Right lobe of liver (tissue), 6 donors: Measurements from ENCODE around the gene RGS1. TPM values are rescaled to one million over a fixed set of nuclear protein-coding genes. Genes with fewer than 3 reads are reported as not detected.

Experiments
- ATAC-seq, 4 donors: fragments of 200-7000 bp; cut with Tn5 transposase; one replicate each; pipeline ENCODE4 v1.9.1; 2020; ENCODE audit warnings: mild to moderate bottlenecking in 4 of 4, moderate library complexity in 4 of 4
- DNase-seq, 3 donors: peaks; one replicate each; pipeline ENCODE4 v3.0.0-alpha.2; 2020
- H3K27ac ChIP-seq, 3 donors: fragments of 200-600 bp; one replicate each; pipeline ENCODE4 v1.8.0; 2022
- H3K27me3 ChIP-seq, 2 donors: fragments of 200-600 bp; one replicate each; pipeline ENCODE4 v1.8.0; 2022
- H3K36me3 ChIP-seq, 4 donors: fragments of 200-600 bp; sonication (generic) in 1 of 4; one replicate each; pipeline versions ENCODE4 v1.5.1 to v1.8.0; 2017 to 2022; ENCODE audit warnings: control low read depth in 1 of 4
- H3K4me1 ChIP-seq, 4 donors: fragments of 200-600 bp; sonication (generic) in 1 of 4; one replicate each; pipeline versions ENCODE4 v1.5.1 to v1.8.0; 2017 to 2022; ENCODE audit warnings: control low read depth in 1 of 4
- H3K4me3 ChIP-seq, 3 donors: fragments of 200-600 bp; one replicate each; pipeline ENCODE4 v1.8.0; 2022
- H3K9me3 ChIP-seq, 4 donors: fragments of 200-600 bp; sonication (generic) in 1 of 4; one replicate each; pipeline versions ENCODE4 v1.5.1 to v1.8.0; 2017 to 2022; ENCODE audit warnings: control low read depth in 1 of 4
- CTCF ChIP-seq, 4 donors: fragments of 200-600 bp in 3 of 4; fragments of 450-650 bp in 1 of 4; IDR thresholded peaks; one replicate each; pipeline versions ENCODE4 v1.5.1 to v1.8.0; 2016 to 2022; ENCODE audit warnings: antibody characterized with exemption in 4 of 4, mild to moderate bottlenecking in 2 of 4
- POLR2A ChIP-seq: fragments of 450-650 bp; IDR thresholded peaks from one replicate; pipeline ENCODE4 v1.6.1; 2017; ENCODE audit warnings: antibody characterized with exemption, mild to moderate bottlenecking
- WGBS: methylation state at CpG from one replicate; pipeline ENCODE4 v1.1.6; 2018; ENCODE audit warnings: low coverage, low lambda C conversion rate; ENCODE audit not compliant: insufficient coverage; ENCODE audit errors: missing lambda C conversion rate; 5-methylcytosine and 5-hydroxymethylcytosine counted together
- intact Hi-C, 2 donors: fragments of 100-400 bp; cut with DNase I; formaldehyde crosslinking; loops; one replicate each; pipeline versions ENCODE4 v1.11.2 to v1.14.1; 2022
- total RNA-seq, 6 experiments: library from RNA; depleted of rRNA in 2 of 6; stranded (reverse); fragments of >200 nt in 2 of 6; fragmentation: NEBNext Ultra II Directional in 3 of 6; extraction: Animal tissue kit (Norgen Biotek cat#: 25700) in 3 of 6; gene quantifications; one replicate each; pipeline versions ENCODE4 v1.1.0 to v1.2.4, GENCODE V29; 2016 to 2023
- donor health status: DM: no; HTN: yes; CAD: no.
- donor health status: DM: no; HTN: no; CAD: no.
- donor health status: DM: no; HTN: no; CAD: no.
- donor health status: DM: no; HTN: yes; CAD: no.
- donor health status: DM: no; HTN: yes; CAD: no.

Gene RGS1
- total RNA-seq, 6 experiments from 2014 or later, result 2.6 to 29.8 (median 9.5) TPM

GRCh38 chr1:192577145-192578140 lies 1.9 kb downstream of the RGS1 start:
- Histone ChIP-seq H3K36me3 (no peaks in the 10 kb centered on the region), H3K27ac (no peak overlapping the region), H3K27me3 (no peaks in the 10 kb centered on the region), H3K9me3 (peaks cover 0 to 2% (median 0%) of the 10 kb centered on the region in 4 donors), H3K4me1 (no peaks in the 10 kb centered on the region), H3K4me3 (no peak overlapping the region)
- WGBS, result 89% methylated on average over 2 of the region's 2 CpGs
- intact Hi-C loops, result no loop called here
- TF ChIP-seq POLR2A (no peak), CTCF (IDR thresholded peaks at IDR 0.05) (no peak)
- ATAC-seq (no peak), DNase-seq (no peak)

GRCh38 chr1:192578144-192578909 lies 2.8 kb downstream of the RGS1 start:
- Histone ChIP-seq H3K36me3 (no peaks in the 10 kb centered on the region), H3K4me1 (no peaks in the 10 kb centered on the region), H3K9me3 (peaks cover 0 to 2% (median 0%) of the 10 kb centered on the region in 4 donors), H3K4me3 (no peak overlapping the region), H3K27me3 (no peaks in the 10 kb centered on the region), H3K27ac (no peak overlapping the region)
- DNase-seq, result no peak
- WGBS, result 41% methylated on average over 1 of the region's 1 CpG
- intact Hi-C loops, result no loop called here
- ATAC-seq, result no peak
- TF ChIP-seq POLR2A (no peak), CTCF (IDR thresholded peaks at IDR 0.05) (no peak)

DNA sequence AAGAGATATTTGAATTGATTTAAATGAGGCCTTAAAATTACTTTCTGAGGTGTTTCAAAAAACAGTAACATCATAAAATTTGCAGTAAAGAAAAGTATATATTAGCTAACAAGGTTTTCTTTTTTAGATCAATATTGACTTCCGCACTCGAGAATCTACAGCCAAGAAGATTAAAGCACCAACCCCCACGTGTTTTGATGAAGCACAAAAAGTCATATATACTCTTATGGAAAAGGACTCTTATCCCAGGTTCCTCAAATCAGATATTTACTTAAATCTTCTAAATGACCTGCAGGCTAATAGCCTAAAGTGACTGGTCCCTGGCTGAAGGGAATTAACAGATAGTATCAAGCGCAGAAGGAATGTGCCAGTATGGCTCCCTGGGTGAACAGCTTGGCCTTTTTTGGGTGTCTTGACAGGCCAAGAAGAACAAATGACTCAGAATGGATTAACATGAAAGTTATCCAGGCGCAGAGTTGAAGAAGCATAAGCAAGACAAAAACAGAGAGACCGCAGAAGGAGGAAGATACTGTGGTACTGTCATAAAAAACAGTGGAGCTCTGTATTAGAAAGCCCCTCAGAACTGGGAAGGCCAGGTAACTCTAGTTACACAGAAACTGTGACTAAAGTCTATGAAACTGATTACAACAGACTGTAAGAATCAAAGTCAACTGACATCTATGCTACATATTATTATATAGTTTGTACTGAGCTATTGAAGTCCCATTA lies 3.6 kb downstream of the RGS1 start:
- ATAC-seq (peak in 1 of 4 donors; percentile 7), DNase-seq (no peak)
- intact Hi-C loops, result no loop called here
- no peaks in the 10 kb centered on the region for H3K27me3 ChIP-seq
- H3K4me1 ChIP-seq, result no peaks in the 10 kb centered on the region
- TF ChIP-seq CTCF (IDR thresholded peaks at IDR 0.05) (no peak), POLR2A (no peak)
- 72% methylated on average over 6 of the region's 6 CpGs for WGBS
- no peak overlapping the region for H3K27ac ChIP-seq
- peaks cover 0 to 2% (median 0%) of the 10 kb centered on the region in 4 donors for H3K9me3 ChIP-seq
- H3K36me3 ChIP-seq, result no peaks in the 10 kb centered on the region
- no peak overlapping the region for H3K4me3 ChIP-seq

DNA sequence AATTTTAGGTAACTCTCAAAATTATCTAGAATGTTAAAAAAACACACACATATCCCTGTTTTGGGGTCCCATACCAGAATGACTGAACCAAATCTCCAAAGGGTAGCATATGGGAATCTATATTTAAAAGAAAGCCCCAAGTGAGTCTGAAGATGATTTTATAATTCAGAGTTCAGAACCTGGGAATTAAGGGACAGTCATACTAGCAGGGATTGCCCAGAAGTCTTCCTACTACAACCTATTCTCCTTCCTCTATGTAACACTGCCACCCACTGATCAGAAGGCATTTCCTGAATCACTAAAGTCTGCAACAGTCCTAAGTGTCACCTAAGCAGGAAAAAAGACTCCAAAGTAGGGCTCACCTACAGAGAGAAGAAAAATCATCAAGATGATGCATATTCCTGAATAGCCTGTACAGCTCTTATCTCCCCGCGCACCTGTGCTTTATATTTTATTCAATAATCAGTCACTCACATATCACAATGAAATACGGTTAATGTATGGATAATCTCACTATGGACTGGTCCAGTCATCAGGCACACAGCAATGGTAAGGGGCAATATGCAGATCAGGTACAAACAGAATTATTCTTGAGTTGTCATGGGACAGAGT lies 4.9 kb downstream of the RGS1 start:
- no peak for DNase-seq
- WGBS, result 85% methylated on average over 3 of the region's 3 CpGs
- Histone ChIP-seq H3K9me3 (peaks cover 0 to 2% (median 0%) of the 10 kb centered on the region in 4 donors), H3K27ac (no peak overlapping the region), H3K4me1 (no peaks in the 10 kb centered on the region), H3K27me3 (no peaks in the 10 kb centered on the region), H3K4me3 (no peak overlapping the region), H3K36me3 (no peaks in the 10 kb centered on the region)
- intact Hi-C loops, result no loop called here
- peak; percentile 69 to 85 (median 79) for ATAC-seq
- TF ChIP-seq POLR2A, result no peak
- peak; percentile 29 to 47 (median 38) for TF ChIP-seq CTCF (IDR thresholded peaks at IDR 0.05)
